ENCODE measurements around the gene GAREM1.

DNA sequence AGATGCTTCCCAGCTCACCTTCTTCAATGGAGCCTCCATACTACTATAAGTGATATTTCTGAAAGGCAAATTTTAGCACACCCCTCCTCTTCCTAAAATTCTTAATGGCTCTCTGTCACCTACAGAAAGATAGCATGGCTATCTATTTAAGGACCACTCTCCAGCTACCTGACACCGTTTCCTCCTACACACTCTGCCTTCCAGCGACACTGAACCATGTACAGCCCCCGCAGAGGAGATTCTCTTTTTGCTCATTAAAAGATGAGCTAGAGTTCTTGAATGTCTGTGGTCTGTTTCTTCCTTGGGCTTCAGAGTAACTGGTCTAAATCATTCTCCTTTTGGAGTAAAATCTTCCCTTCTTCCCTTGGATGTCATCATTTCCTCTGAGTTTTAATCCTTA lies 38.4 kb upstream of the GAREM1 start:
- TF ChIP-seq, protein P1, sequence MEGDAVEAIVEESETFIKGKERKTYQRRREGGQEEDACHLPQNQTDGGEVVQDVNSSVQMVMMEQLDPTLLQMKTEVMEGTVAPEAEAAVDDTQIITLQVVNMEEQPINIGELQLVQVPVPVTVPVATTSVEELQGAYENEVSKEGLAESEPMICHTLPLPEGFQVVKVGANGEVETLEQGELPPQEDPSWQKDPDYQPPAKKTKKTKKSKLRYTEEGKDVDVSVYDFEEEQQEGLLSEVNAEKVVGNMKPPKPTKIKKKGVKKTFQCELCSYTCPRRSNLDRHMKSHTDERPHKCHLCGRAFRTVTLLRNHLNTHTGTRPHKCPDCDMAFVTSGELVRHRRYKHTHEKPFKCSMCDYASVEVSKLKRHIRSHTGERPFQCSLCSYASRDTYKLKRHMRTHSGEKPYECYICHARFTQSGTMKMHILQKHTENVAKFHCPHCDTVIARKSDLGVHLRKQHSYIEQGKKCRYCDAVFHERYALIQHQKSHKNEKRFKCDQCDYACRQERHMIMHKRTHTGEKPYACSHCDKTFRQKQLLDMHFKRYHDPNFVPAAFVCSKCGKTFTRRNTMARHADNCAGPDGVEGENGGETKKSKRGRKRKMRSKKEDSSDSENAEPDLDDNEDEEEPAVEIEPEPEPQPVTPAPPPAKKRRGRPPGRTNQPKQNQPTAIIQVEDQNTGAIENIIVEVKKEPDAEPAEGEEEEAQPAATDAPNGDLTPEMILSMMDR (IDR thresholded peaks at IDR 0.05): no peak
- TF ChIP-seq POLR2AphosphoS5 (IDR thresholded peaks at IDR 0.05) (no peak), POLR2A (IDR thresholded peaks at IDR 0.05) (no peak)
